Measurements from ENCODE around the gene SORL1-AS1.

SORL1-AS1 gene

DNA sequence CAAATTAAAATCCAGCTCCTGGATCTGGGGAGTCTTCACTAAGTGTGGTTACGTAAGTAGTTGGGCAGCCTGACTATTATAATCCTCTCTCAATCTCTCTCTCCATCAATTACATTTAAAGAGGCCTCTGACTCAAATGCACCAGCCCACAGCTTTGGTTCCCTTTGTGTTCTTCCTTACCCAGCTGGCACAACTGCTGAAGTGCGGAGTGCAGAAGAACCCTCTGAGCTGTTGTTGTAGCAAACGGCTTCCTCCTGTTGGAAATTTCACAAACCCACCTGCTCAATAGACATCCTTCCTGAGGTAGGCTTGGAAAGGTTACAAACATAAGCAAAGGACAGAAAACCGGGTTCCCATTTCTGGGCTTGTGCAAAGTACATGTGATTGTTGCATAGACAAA is 17.6 kb downstream of the SORL1-AS1 start:
- no peaks in the 10 kb centered on the region for H3K27me3 Mint-ChIP-seq (ENCODE audit: low read depth in 2 of 2)
- H3K4me1 ChIP-seq (ENCODE audit: control insufficient read depth, insufficient read depth, low read length), result peaks cover 5% of the 10 kb centered on the region
- H3K27ac Mint-ChIP-seq, result no peak overlapping the region
- intact Hi-C loops (cut with micrococcal nuclease), result no loop called here
- H3K9me3 Mint-ChIP-seq, result no peaks in the 10 kb centered on the region
- 53% methylated on average over 4 of the region's 4 CpGs for WGBS (ENCODE audit: insufficient coverage)
- H3K36me3 ChIP-seq (ENCODE audit: control insufficient read depth, insufficient read depth, low read length), result no peaks in the 10 kb centered on the region
- H3K4me1 Mint-ChIP-seq, result peaks cover 18 to 26% of the 10 kb centered on the region in 2 donors
- no peak overlapping the region for H3K4me3 ChIP-seq (ENCODE audit: low read length)
- no peaks in the 10 kb centered on the region for H3K9me3 ChIP-seq (ENCODE audit: control insufficient read depth, insufficient read depth, low read length)
- TF ChIP-seq, protein P1, sequence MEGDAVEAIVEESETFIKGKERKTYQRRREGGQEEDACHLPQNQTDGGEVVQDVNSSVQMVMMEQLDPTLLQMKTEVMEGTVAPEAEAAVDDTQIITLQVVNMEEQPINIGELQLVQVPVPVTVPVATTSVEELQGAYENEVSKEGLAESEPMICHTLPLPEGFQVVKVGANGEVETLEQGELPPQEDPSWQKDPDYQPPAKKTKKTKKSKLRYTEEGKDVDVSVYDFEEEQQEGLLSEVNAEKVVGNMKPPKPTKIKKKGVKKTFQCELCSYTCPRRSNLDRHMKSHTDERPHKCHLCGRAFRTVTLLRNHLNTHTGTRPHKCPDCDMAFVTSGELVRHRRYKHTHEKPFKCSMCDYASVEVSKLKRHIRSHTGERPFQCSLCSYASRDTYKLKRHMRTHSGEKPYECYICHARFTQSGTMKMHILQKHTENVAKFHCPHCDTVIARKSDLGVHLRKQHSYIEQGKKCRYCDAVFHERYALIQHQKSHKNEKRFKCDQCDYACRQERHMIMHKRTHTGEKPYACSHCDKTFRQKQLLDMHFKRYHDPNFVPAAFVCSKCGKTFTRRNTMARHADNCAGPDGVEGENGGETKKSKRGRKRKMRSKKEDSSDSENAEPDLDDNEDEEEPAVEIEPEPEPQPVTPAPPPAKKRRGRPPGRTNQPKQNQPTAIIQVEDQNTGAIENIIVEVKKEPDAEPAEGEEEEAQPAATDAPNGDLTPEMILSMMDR (IDR thresholded peaks at IDR 0.05), result no peak
- H3K27me3 ChIP-seq (ENCODE audit: control insufficient read depth, insufficient read depth, low read length), result no peaks in the 10 kb centered on the region
- ATAC-seq (no peak), DNase-seq (no peak)
- H3K27ac ChIP-seq (ENCODE audit: low read length), result no peak overlapping the region
- H3K36me3 Mint-ChIP-seq, result no peaks in the 10 kb centered on the region
- H3K4me3 Mint-ChIP-seq, result no peak overlapping the region

- TF ChIP-seq, protein P1 (IDR thresholded peaks at IDR 0.05), result no peak
- H3K9me3 ChIP-seq (ENCODE audit: control insufficient read depth, insufficient read depth, low read length), result no peaks in the 10 kb centered on the region
- H3K27me3 Mint-ChIP-seq (ENCODE audit: low read depth in 2 of 2), result no peaks in the 10 kb centered on the region
- no peak overlapping the region for H3K27ac ChIP-seq (ENCODE audit: low read length)
- H3K36me3 ChIP-seq (ENCODE audit: control insufficient read depth, insufficient read depth, low read length), result no peaks in the 10 kb centered on the region
- no peak overlapping the region for H3K4me3 ChIP-seq (ENCODE audit: low read length)
- ATAC-seq, result no peak
- intact Hi-C loops (cut with micrococcal nuclease), result no loop called here
- H3K27me3 ChIP-seq (ENCODE audit: control insufficient read depth, insufficient read depth, low read length), result no peaks in the 10 kb centered on the region
- peak overlapping the region in 1 of 2 donors; percentile 9 for H3K27ac Mint-ChIP-seq
- peaks cover 6% of the 10 kb centered on the region for H3K4me1 ChIP-seq (ENCODE audit: control insufficient read depth, insufficient read depth, low read length)
- DNase-seq, result no peak
- WGBS (ENCODE audit: insufficient coverage), result 77% methylated on average over 2 of the region's 4 CpGs
- H3K4me1 Mint-ChIP-seq, result peaks cover 13 to 22% of the 10 kb centered on the region in 2 donors
- no peak overlapping the region for H3K4me3 Mint-ChIP-seq
- no peaks in the 10 kb centered on the region for H3K9me3 Mint-ChIP-seq
- H3K36me3 Mint-ChIP-seq, result no peaks in the 10 kb centered on the region
These were observed 20.8 kb downstream of the SORL1-AS1 start for GRCh38 chr11:121431820-121432526.

DNA sequence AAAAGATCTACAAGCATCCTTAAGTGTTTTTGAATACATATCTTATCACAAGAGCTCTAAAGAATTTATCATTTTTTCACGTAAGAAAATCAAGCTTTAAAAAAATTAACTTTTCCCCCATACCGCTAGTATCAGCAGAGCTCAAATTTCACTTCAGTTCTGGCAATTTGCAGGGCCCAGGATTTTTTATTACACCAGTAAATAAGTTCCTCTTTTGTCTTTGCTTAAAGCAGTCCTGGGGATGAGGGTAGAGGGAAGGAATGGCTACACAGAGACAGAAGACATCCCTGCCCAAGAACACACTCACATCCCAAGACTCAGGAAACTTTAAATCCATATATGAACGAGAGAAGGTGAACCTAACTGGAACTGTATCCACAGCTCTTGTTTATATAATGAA is 23.2 kb downstream of the SORL1-AS1 start:
- Histone ChIP-seq H3K27me3 (ENCODE audit: control insufficient read depth, insufficient read depth, low read length) (no peaks in the 10 kb centered on the region), H3K9me3 (ENCODE audit: control insufficient read depth, insufficient read depth, low read length) (no peaks in the 10 kb centered on the region), H3K27ac (ENCODE audit: low read length) (peak overlapping the region; percentile 34), H3K4me1 (ENCODE audit: control insufficient read depth, insufficient read depth, low read length) (peaks cover 10% of the 10 kb centered on the region), H3K4me3 (ENCODE audit: low read length) (no peak overlapping the region), H3K36me3 (ENCODE audit: control insufficient read depth, insufficient read depth, low read length) (no peaks in the 10 kb centered on the region)
- intact Hi-C loops (cut with micrococcal nuclease), result loop anchor here (2.0 kb wide), 1 partner anchor 19 kb away; no protein-coding TSS in a partner anchor
- no peaks in the 10 kb centered on the region for H3K36me3 Mint-ChIP-seq
- peaks cover 0 to 3% of the 10 kb centered on the region in 2 donors for H3K27me3 Mint-ChIP-seq (ENCODE audit: low read depth in 2 of 2)
- H3K27ac Mint-ChIP-seq, result no peak overlapping the region
- DNase-seq, result no peak
- TF ChIP-seq, protein P1 (IDR thresholded peaks at IDR 0.05), result no peak
- peaks cover 5% of the 10 kb centered on the region in 2 donors for H3K4me1 Mint-ChIP-seq
- no peak overlapping the region for H3K4me3 Mint-ChIP-seq
- whole genome bisulfite sequencing (ENCODE audit: insufficient coverage), result 55% methylated on average over 2 of the region's 3 CpGs
- no peak for ATAC-seq
- no peaks in the 10 kb centered on the region for H3K9me3 Mint-ChIP-seq

GRCh38 chr11:121427400-121427744 is 25.4 kb downstream of the SORL1-AS1 start:
- H3K4me1 Mint-ChIP-seq, result peaks cover 10 to 11% of the 10 kb centered on the region in 2 donors
- DNase-seq (no peak), ATAC-seq (no peak)
- H3K36me3 Mint-ChIP-seq, result no peaks in the 10 kb centered on the region
- H3K36me3 ChIP-seq (ENCODE audit: control insufficient read depth, insufficient read depth, low read length), result no peaks in the 10 kb centered on the region
- no peak overlapping the region for H3K27ac ChIP-seq (ENCODE audit: low read length)
- TF ChIP-seq, protein P1 (IDR thresholded peaks at IDR 0.05), result no peak
- peaks cover 13% of the 10 kb centered on the region for H3K4me1 ChIP-seq (ENCODE audit: control insufficient read depth, insufficient read depth, low read length)
- no peaks in the 10 kb centered on the region for H3K9me3 ChIP-seq (ENCODE audit: control insufficient read depth, insufficient read depth, low read length)
- H3K9me3 Mint-ChIP-seq, result no peaks in the 10 kb centered on the region
- peak overlapping the region; percentile 5 for H3K4me3 ChIP-seq (ENCODE audit: low read length)
- WGBS (ENCODE audit: insufficient coverage), result 0% methylated on average over 7 of the region's 8 CpGs
- peak overlapping the region; percentile 59 for H3K4me3 Mint-ChIP-seq
- H3K27me3 ChIP-seq (ENCODE audit: control insufficient read depth, insufficient read depth, low read length), result no peaks in the 10 kb centered on the region
- peaks cover 0 to 3% of the 10 kb centered on the region in 2 donors for H3K27me3 Mint-ChIP-seq (ENCODE audit: low read depth in 2 of 2)
- H3K27ac Mint-ChIP-seq, result no peak overlapping the region
- intact Hi-C loops (cut with micrococcal nuclease), result no loop called here

All from natural killer cell (primary cell).